K562 (cell line): ENCODE measurements around the gene MRNIP. TPM values are rescaled to one million over a fixed set of nuclear protein-coding genes. Genes with fewer than 3 reads are reported as not detected.

Experiments used
- ATAC-seq: fragments of 200-7000 bp; cut with Tn5 transposase; 3 replicates; pipeline ENCODE4 v1.9.1; 2020; ENCODE audit warnings: moderate library complexity
- BruUV-seq: library from RNA; stranded (reverse); fragments of 400-500 nt; replicated peaks from 2 replicates; lab custom pipeline; 2021; lab: Mats Ljungman, UMichigan
- CTCF ChIA-PET: fragments of 300-600 bp; formaldehyde crosslinking; extraction: SDS; loops from one replicate; lab custom pipeline; 2021; ENCODE audit warnings: low intra/inter-chr PET ratio; lab: Yijun Ruan, JAX
- POLR2A ChIA-PET: fragments of 300-600, 350-650 bp; sonication (Branson Sonifier 250); formaldehyde crosslinking; extraction: SDS; loops from one replicate; lab custom pipeline; 2021; ENCODE audit warnings: antibody characterized with exemption, inconsistent platforms; lab: Yijun Ruan, JAX
- DNase-seq, 4 experiments: peaks; one replicate each; pipeline versions ENCODE4 v3.0.0 to v3.0.0-alpha.2; 2011 to 2018; ENCODE audit warnings: low spot score in 3 of 4, mixed read lengths in 3 of 4; ENCODE audit errors: extremely low read depth in 1 of 4
- FAIRE-seq: peaks from 2 replicates; lab custom pipeline; 2011; peaks lifted over from hg19 to GRCh38; lab: Jason Lieb, UNC
- H2AFZ ChIP-seq: 2 replicates; pipeline ENCODE4 v1.6.0; 2011; ENCODE audit warnings: low read depth, low read length, control low read depth, inconsistent platforms
- H3K27ac ChIP-seq: fragments of 200-600 bp; 3 replicates; pipeline ENCODE4 v1.8.0; 2011; ENCODE audit warnings: low read depth, mild to moderate bottlenecking, control low read depth, inconsistent platforms, low read length, moderate library complexity, mixed read lengths; ENCODE audit errors: extremely low read depth
- H3K27me3 ChIP-seq, 2 experiments: fragments of 300-600 bp in 1 of 2; 2 replicates in 1 of 2; 3 replicates in 1 of 2; pipeline versions ENCODE4 v1.6.0 to v1.8.0; 2011; ENCODE audit warnings: inconsistent platforms in 2 of 2, low read length in 2 of 2, mild to moderate bottlenecking in 1 of 2, mixed read lengths in 1 of 2, moderate library complexity in 1 of 2; ENCODE audit not compliant: control insufficient read depth in 2 of 2, insufficient read depth in 2 of 2
- H3K36me3 ChIP-seq: fragments of 300-600 bp; 3 replicates; pipeline ENCODE4 v1.8.0; 2011; ENCODE audit warnings: mild to moderate bottlenecking, low read length, inconsistent platforms; ENCODE audit not compliant: control insufficient read depth, insufficient read depth
- H3K4me1 ChIP-seq, 2 experiments: fragments of 200-600 bp in 1 of 2; replicated peaks in 1 of 2; 2 replicates in 1 of 2; 3 replicates in 1 of 2; pipeline versions ENCODE4 v1.5.1 to v1.8.0; 2011; ENCODE audit warnings: inconsistent platforms in 2 of 2, low read length in 2 of 2, mild to moderate bottlenecking in 1 of 2, mixed read lengths in 1 of 2, moderate library complexity in 1 of 2; ENCODE audit not compliant: control insufficient read depth in 2 of 2, insufficient read depth in 2 of 2
- H3K4me2 ChIP-seq: 2 replicates; pipeline ENCODE4 v1.6.1; 2011; ENCODE audit warnings: low read length, control low read depth, inconsistent platforms, mixed read lengths; ENCODE audit not compliant: insufficient read depth
- H3K4me3 ChIP-seq: fragments of 200-600 bp; sonication (generic), shearing (Covaris generic); 2 replicates; pipeline ENCODE4 v1.5.1; 2016; ENCODE audit warnings: control low read depth, inconsistent platforms
- H3K79me2 ChIP-seq: fragments of 200-600 bp; 3 replicates; pipeline ENCODE4 v1.8.0; 2011; ENCODE audit warnings: low read length, inconsistent platforms; ENCODE audit not compliant: control insufficient read depth, insufficient read depth
- H3K9ac ChIP-seq, 2 experiments: 2 replicates each; pipeline versions ENCODE4 v1.6.0 to v1.6.1; 2011; ENCODE audit warnings: low read depth in 2 of 2, low read length in 2 of 2, control low read depth in 1 of 2, inconsistent platforms in 1 of 2, mild to moderate bottlenecking in 1 of 2, mixed read lengths in 1 of 2; ENCODE audit not compliant: insufficient read depth in 1 of 2
- H3K9me1 ChIP-seq: one replicate; pipeline ENCODE4 v1.6.0; 2011; ENCODE audit warnings: inconsistent platforms, mild to moderate bottlenecking, low read length, moderate library complexity; ENCODE audit not compliant: control insufficient read depth, insufficient read depth
- H3K9me3 ChIP-seq: replicated peaks from 2 replicates; pipeline ENCODE4 v1.5.1; 2011; ENCODE audit warnings: low read depth, low read length, inconsistent platforms; ENCODE audit not compliant: control insufficient read depth, insufficient read depth
- H4K20me1 ChIP-seq: replicated peaks from 2 replicates; pipeline ENCODE4 v1.6.1; 2011; ENCODE audit warnings: low read length, inconsistent platforms, mixed read lengths; ENCODE audit not compliant: control insufficient read depth, insufficient read depth
- CTCF ChIP-seq, 3 experiments: IDR thresholded peaks in 2 of 3; conservative IDR thresholded peaks in 1 of 3; 2 replicates each; pipeline ENCODE4 v1.5.1; 2011 to 2012; ENCODE audit warnings: low read length in 3 of 3, mild to moderate bottlenecking in 3 of 3, control low read depth in 2 of 3, improper control_type of control experiment in 1 of 3, inconsistent platforms in 1 of 3, low read depth in 1 of 3, mixed read lengths in 1 of 3, moderate library complexity in 1 of 3; ENCODE audit not compliant: insufficient read depth in 2 of 3
- FOXA3 ChIP-seq, 2 experiments: fragments of 450-650 bp in 1 of 2; sonication (generic) in 1 of 2; formaldehyde crosslinking; IDR thresholded peaks in 1 of 2; conservative IDR thresholded peaks in 1 of 2; 2 replicates each; pipeline versions ENCODE4 v1.4.0 to v1.8.0; 2020 to 2022; ENCODE audit warnings: mild to moderate bottlenecking in 2 of 2, missing genetic modification reagents in 1 of 2
- KDM1A ChIP-seq, 2 experiments: fragments of 450-650 bp; IDR thresholded peaks; 2 replicates each; pipeline ENCODE4 v1.6.1; 2016; ENCODE audit warnings: mild to moderate bottlenecking in 2 of 2
- PATZ1 ChIP-seq: fragments of 250-450 bp; sonication (Bioruptor Pico); IDR thresholded peaks from 2 replicates; pipeline ENCODE4 v1.5.0; 2020; ENCODE audit warnings: mild to moderate bottlenecking, borderline replicate concordance
- SFPQ ChIP-seq: fragments of 200-400 bp; formaldehyde crosslinking; IDR thresholded peaks from 2 replicates; pipeline ENCODE4 v1.6.1; 2017; ENCODE audit warnings: mild to moderate bottlenecking, low read depth, low read length, moderate library complexity
- SNIP1 ChIP-seq: fragments of 450-650 bp; IDR thresholded peaks from 2 replicates; pipeline ENCODE4 v1.7.1; 2017; ENCODE audit warnings: low read depth, mild to moderate bottlenecking
- TAL1 ChIP-seq: fragments of 450-650 bp; IDR thresholded peaks from 2 replicates; pipeline ENCODE4 v1.6.1; 2016; ENCODE audit warnings: mild to moderate bottlenecking
- THRAP3 ChIP-seq: fragments of 450-650 bp; IDR thresholded peaks from 2 replicates; pipeline ENCODE4 v1.6.1; 2016; ENCODE audit warnings: mild to moderate bottlenecking, inconsistent platforms, borderline replicate concordance
- ZKSCAN8 ChIP-seq: fragments of 200-800 bp; sonication (Bioruptor generic); IDR thresholded peaks from 2 replicates; pipeline ENCODE4 v1.6.1; 2016; ENCODE audit warnings: missing genetic modification characterization, missing compliant biosample characterization
- ZNF57 ChIP-seq: fragments of 450-650 bp; formaldehyde crosslinking; IDR thresholded peaks from 2 replicates; pipeline ENCODE4 v1.4.0; 2020; ENCODE audit warnings: mild to moderate bottlenecking, moderate library complexity
- ZNF778 ChIP-seq: fragments of 450-650 bp; formaldehyde crosslinking; IDR thresholded peaks from 2 replicates; pipeline ENCODE4 v1.4.0; 2020; ENCODE audit warnings: mild to moderate bottlenecking, moderate library complexity
- ZSCAN29 ChIP-seq: fragments of 450-650 bp; IDR thresholded peaks from 2 replicates; pipeline ENCODE4 v1.6.1; 2017
- WGBS: fragments of 100-300 bp; shearing (Covaris generic); methylation state at CpG from one replicate; pipeline ENCODE4 v1.1.6; 2016; ENCODE audit warnings: low coverage, mixed read lengths; ENCODE audit not compliant: insufficient coverage; ENCODE audit errors: missing lambda C conversion rate; 5-methylcytosine and 5-hydroxymethylcytosine counted together
- in situ Hi-C: fragments of 300-500 bp; cut with MboI; formaldehyde crosslinking; loops from 4 replicates; pipeline ENCODE4 v1.15.0; 2018; ENCODE audit warnings: inconsistent platforms, mixed read lengths
- intact Hi-C: fragments of 100-400 bp; cut with micrococcal nuclease; formaldehyde crosslinking; loops from 2 replicates; pipeline ENCODE4 v1.14.2; 2022
- polyA plus RNA-seq, 8 experiments: library from polyadenylated mRNA; depleted of rRNA in 4 of 8; stranded (reverse) in 5 of 8; unstranded in 3 of 8; fragments of >200 nt; fragmentation: Nextera tagmentation in 2 of 8; fragmentation: Illumina TruSeq in 1 of 8; extraction: Ambion mirVana in 2 of 8; extraction: Trizol in 1 of 8; gene quantifications; 2 replicates each; pipeline versions ENCODE4 v1.2.1 to v1.2.3, GENCODE V29; 2011 to 2014; ENCODE audit warnings: inconsistent platforms in 1 of 8, missing spikeins in 1 of 8
- total RNA-seq, 7 experiments: library from RNA; depleted of rRNA in 6 of 7; stranded (reverse); fragments of >200 nt in 6 of 7; fragmentation: Illumina TruSeq in 2 of 7; extraction: Trizol in 2 of 7; gene quantifications; 2 replicates each; pipeline versions ENCODE4 v1.2.1 to v1.2.3, GENCODE V29; 2011 to 2021; ENCODE audit warnings: low replicate concordance in 1 of 7

The MRNIP gene
- total and polyA plus RNA-seq, 9 of the 15 experiments (the other 6 are each of a cell fraction or from before 2014, with no cell fraction given), result 3.6 to 39.0 (median 16.8) TPM

GRCh38 chr5:179862891-179863290 is 4.3 kb upstream of the MRNIP start (continued):
- TF ChIP-seq THRAP3, result no peak
- TF ChIP-seq PATZ1, result no peak
- no peak for TF ChIP-seq FOXA3 (CRISPR knock-in tag; conservative IDR thresholded peaks at IDR 0.05 in 1 of 2, IDR thresholded peaks at IDR 0.05 in 1 of 2)
- no peak for TF ChIP-seq SFPQ
- TF ChIP-seq ZKSCAN8 (CRISPR knock-in tag), result no peak
- TF ChIP-seq, all 486 proteins: peak for 0

- no peak for FAIRE-seq
- Histone ChIP-seq H3K36me3 (peaks cover 50% of the 10 kb centered on the region; the same call in 2 of the 3 replicates), H3K27me3 (no peaks in the 10 kb centered on the region)
- no peak for TF ChIP-seq ZNF778 (CRISPR knock-in tag)
- TF ChIP-seq KDM1A (IDR thresholded peaks at IDR 0.05), result no peak
- no peak for TF ChIP-seq SNIP1
- no peak for TF ChIP-seq ZNF57 (CRISPR knock-in tag)
- TF ChIP-seq TAL1, result no peak
- no peak for TF ChIP-seq ZSCAN29
- no peak for TF ChIP-seq CTCF (IDR thresholded peaks at IDR 0.05 in 2 of 3, conservative IDR thresholded peaks at IDR 0.05 in 1 of 3; ENCODE audit: insufficient read depth in 2 of 3, low read depth in 1 of 3, low read length in 3 of 3)
Observed at GRCh38 chr5:179862296-179862695, 3.7 kb upstream of the MRNIP start.

More at GRCh38 chr5:179862296-179862695, 3.7 kb upstream of the MRNIP start:
- H3K27ac ChIP-seq, result no peak overlapping the region
- H3K4me1 ChIP-seq, result peaks cover 6 to 29% of the 10 kb centered on the region in 2 experiments; a peak in 4 of 5 replicates
- in situ Hi-C loops, result no loop called here
- CTCF ChIA-PET, result no interaction called here
- ATAC-seq (no peak), DNase-seq (no peak)
- H3K79me2 ChIP-seq, result peaks cover 11% of the 10 kb centered on the region; the same call in 2 of the 3 replicates
- WGBS, result 75% methylated on average over 2 of the region's 2 CpGs
- no peak overlapping the region for H3K9ac ChIP-seq
- H2AFZ ChIP-seq, result no peak overlapping the region
- no peaks in the 10 kb centered on the region for H3K9me3 ChIP-seq
- no peaks in the 10 kb centered on the region for H4K20me1 ChIP-seq
- POLR2A ChIA-PET, result interaction anchor here (0.6 to 1.1 kb wide), 2 partner anchors 11 to 250 kb away, joined by 3 read pairs; no protein-coding TSS in a partner anchor
- no TSS peak for BruUV-seq
- H3K4me3 ChIP-seq, result no peak overlapping the region
- H3K9me1 ChIP-seq, result peaks cover 2% of the 10 kb centered on the region
- intact Hi-C loops, result no loop called here
- H3K4me2 ChIP-seq, result no peak overlapping the region
